Measurements from ENCODE around the gene INMT. TPM values are rescaled to one million over a fixed set of nuclear protein-coding genes. Genes with fewer than 3 reads are reported as not detected.

The INMT gene
- 5.6 TPM for total RNA-seq

- intact Hi-C loops (cut with DNase I): no loop called here
- H3K4me1 ChIP-seq: peaks cover 47% of the 10 kb centered on the region
Observed at GRCh38 chr7:30751696-30752273, at the start of gene INMT. Gene INMT, plus strand, starts transcription at chr7:30752135. Its CDS starts 16 bp downstream, at chr7:30752151.

DNA sequence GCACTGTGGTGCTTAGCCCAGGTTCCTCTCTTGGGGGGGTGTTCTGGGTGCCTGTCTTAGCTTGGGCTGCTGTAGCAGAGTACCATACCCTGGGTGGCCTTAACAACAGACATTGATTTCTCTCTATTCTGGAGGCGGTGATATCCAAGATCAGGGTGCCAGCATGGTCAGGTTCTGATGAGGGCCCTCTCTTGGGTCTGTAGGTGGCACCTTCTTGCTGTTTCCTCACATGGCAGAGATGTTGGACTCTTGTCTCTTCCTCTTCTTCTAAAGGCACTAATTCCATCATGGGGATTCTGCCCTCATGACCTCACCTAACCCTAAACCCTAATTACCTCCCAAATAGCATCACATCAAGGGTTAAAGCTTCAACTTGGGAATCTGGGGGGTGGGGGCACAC, 49.7 kb upstream of the INMT start:
- intact Hi-C loops (cut with DNase I): no loop called here
- no peak for TF ChIP-seq POLR2AphosphoS5 (IDR thresholded peaks at IDR 0.05; ENCODE audit: insufficient read depth in 1 of 2, low read depth in 1 of 2)
- TF ChIP-seq, protein P1, sequence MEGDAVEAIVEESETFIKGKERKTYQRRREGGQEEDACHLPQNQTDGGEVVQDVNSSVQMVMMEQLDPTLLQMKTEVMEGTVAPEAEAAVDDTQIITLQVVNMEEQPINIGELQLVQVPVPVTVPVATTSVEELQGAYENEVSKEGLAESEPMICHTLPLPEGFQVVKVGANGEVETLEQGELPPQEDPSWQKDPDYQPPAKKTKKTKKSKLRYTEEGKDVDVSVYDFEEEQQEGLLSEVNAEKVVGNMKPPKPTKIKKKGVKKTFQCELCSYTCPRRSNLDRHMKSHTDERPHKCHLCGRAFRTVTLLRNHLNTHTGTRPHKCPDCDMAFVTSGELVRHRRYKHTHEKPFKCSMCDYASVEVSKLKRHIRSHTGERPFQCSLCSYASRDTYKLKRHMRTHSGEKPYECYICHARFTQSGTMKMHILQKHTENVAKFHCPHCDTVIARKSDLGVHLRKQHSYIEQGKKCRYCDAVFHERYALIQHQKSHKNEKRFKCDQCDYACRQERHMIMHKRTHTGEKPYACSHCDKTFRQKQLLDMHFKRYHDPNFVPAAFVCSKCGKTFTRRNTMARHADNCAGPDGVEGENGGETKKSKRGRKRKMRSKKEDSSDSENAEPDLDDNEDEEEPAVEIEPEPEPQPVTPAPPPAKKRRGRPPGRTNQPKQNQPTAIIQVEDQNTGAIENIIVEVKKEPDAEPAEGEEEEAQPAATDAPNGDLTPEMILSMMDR (IDR thresholded peaks at IDR 0.05): no peak
- TF ChIP-seq POLR2A (IDR thresholded peaks at IDR 0.05): no peak
- no peak overlapping the region for H3K4me3 ChIP-seq
- H3K9me3 ChIP-seq: no peaks in the 10 kb centered on the region
- H3K27ac ChIP-seq: no peak overlapping the region
- no peaks in the 10 kb centered on the region for H3K36me3 ChIP-seq
- no peaks in the 10 kb centered on the region for H3K27me3 ChIP-seq
- DNase-seq (ENCODE audit: extremely low spot score in 2 of 2): no peak
- no peaks in the 10 kb centered on the region for H3K4me1 ChIP-seq

More at GRCh38 chr7:30751696-30752273, at the start of gene INMT:
- Histone ChIP-seq H3K27me3 (no peaks in the 10 kb centered on the region), H3K9me3 (no peaks in the 10 kb centered on the region), H3K36me3 (no peaks in the 10 kb centered on the region), H3K4me3 (peak within 1 kb of the TSS; percentile 27 to 28), H3K27ac (peak within 1 kb of the TSS; percentile 75)
- DNase-seq (ENCODE audit: extremely low spot score in 2 of 2): no peak
- TF ChIP-seq POLR2AphosphoS5 (IDR thresholded peaks at IDR 0.05; ENCODE audit: insufficient read depth in 1 of 2, low read depth in 1 of 2) (no peak), POLR2A (IDR thresholded peaks at IDR 0.05) (no peak)
- TF ChIP-seq, protein P1 (IDR thresholded peaks at IDR 0.05): no peak

- DNase-seq (ENCODE audit: extremely low spot score in 2 of 2): no peak
- TF ChIP-seq POLR2AphosphoS5 (IDR thresholded peaks at IDR 0.05; ENCODE audit: insufficient read depth in 1 of 2, low read depth in 1 of 2) (no peak), POLR2A (IDR thresholded peaks at IDR 0.05) (no peak)
- TF ChIP-seq, protein P1 (IDR thresholded peaks at IDR 0.05): no peak
- Histone ChIP-seq H3K27me3 (no peaks in the 10 kb centered on the region), H3K4me3 (no peak overlapping the region), H3K4me1 (no peaks in the 10 kb centered on the region), H3K27ac (no peak overlapping the region), H3K9me3 (no peaks in the 10 kb centered on the region), H3K36me3 (no peaks in the 10 kb centered on the region)
- intact Hi-C loops (cut with DNase I): no loop called here
Observed at GRCh38 chr7:30703756-30704155, 48.2 kb upstream of the INMT start.

DNA sequence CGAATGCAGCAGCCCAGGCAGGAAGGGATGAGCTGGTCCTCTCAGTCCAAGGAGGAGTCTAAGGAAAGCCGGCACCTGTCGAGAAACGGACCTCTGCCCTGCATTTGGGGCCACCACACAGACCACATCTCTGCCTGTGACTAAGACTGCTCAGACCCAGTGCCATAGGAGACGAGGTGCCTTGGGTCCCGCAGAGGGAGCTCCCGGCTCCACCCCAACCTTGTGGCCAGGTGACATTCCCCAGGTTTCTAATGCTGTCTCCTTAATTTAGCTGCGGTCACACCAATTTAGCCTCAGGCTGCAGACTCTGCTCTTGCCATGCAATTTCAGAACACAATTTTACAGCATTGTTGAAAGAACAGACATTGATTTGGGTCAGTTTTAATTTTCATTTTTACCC, 46.9 kb upstream of the INMT start:
- Histone ChIP-seq H3K36me3 (no peaks in the 10 kb centered on the region), H3K27ac (no peak overlapping the region), H3K9me3 (no peaks in the 10 kb centered on the region), H3K4me3 (no peak overlapping the region), H3K4me1 (no peaks in the 10 kb centered on the region), H3K27me3 (no peaks in the 10 kb centered on the region)
- intact Hi-C loops (cut with DNase I): no loop called here
- DNase-seq (ENCODE audit: extremely low spot score in 2 of 2): no peak
- TF ChIP-seq, protein P1 (IDR thresholded peaks at IDR 0.05): no peak
- TF ChIP-seq POLR2AphosphoS5 (IDR thresholded peaks at IDR 0.05; ENCODE audit: insufficient read depth in 1 of 2, low read depth in 1 of 2): no peak
- TF ChIP-seq POLR2A (IDR thresholded peaks at IDR 0.05): no peak

DNA sequence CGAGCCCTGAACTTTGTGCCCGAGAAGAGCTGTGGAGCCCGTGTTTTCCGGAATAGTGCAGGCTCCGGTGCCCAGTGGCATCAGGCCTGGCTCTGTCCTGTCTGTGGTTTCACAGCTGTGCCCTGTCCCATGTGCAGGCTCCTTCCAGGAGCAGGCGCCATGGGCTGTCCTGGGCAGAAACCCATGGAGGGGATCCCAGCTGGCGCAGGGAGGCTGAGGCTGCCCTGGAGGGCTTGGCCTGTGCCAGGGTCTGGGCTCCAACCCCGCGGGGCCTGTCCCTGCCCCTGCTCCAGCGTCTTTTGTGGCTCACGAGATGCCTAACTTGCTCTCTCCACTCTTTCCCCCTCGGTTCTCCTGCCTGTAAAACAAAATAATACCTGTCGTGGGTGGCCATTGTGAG, 46.3 kb upstream of the INMT start:
- H3K4me1 ChIP-seq: no peaks in the 10 kb centered on the region
- H3K4me3 ChIP-seq: no peak overlapping the region
- no peaks in the 10 kb centered on the region for H3K27me3 ChIP-seq
- no peak overlapping the region for H3K27ac ChIP-seq
- H3K36me3 ChIP-seq: no peaks in the 10 kb centered on the region
- no peak for TF ChIP-seq POLR2AphosphoS5 (IDR thresholded peaks at IDR 0.05; ENCODE audit: insufficient read depth in 1 of 2, low read depth in 1 of 2)
- TF ChIP-seq, protein P1 (IDR thresholded peaks at IDR 0.05): no peak
- TF ChIP-seq POLR2A (IDR thresholded peaks at IDR 0.05): no peak
- no peaks in the 10 kb centered on the region for H3K9me3 ChIP-seq
- intact Hi-C loops (cut with DNase I): no loop called here
- no peak for DNase-seq (ENCODE audit: extremely low spot score in 2 of 2)
